K562 (cell line): ENCODE data around the gene DCUN1D1. TPM values are rescaled to one million over a fixed set of nuclear protein-coding genes. Genes with fewer than 3 reads are reported as not detected.

Source experiments
- ATAC-seq: fragments of 200-7000 bp; cut with Tn5 transposase; 3 replicates; pipeline ENCODE4 v1.9.1; 2020; ENCODE audit warnings: moderate library complexity
- BruUV-seq: library from RNA; stranded (reverse); fragments of 400-500 nt; replicated peaks from 2 replicates; lab custom pipeline; 2021; lab: Mats Ljungman, UMichigan
- CTCF ChIA-PET: fragments of 300-600 bp; formaldehyde crosslinking; extraction: SDS; loops from one replicate; lab custom pipeline; 2021; ENCODE audit warnings: low intra/inter-chr PET ratio; lab: Yijun Ruan, JAX
- POLR2A ChIA-PET: fragments of 300-600, 350-650 bp; sonication (Branson Sonifier 250); formaldehyde crosslinking; extraction: SDS; loops from one replicate; lab custom pipeline; 2021; ENCODE audit warnings: antibody characterized with exemption, inconsistent platforms; lab: Yijun Ruan, JAX
- DNase-seq, 4 experiments: peaks; one replicate each; pipeline versions ENCODE4 v3.0.0 to v3.0.0-alpha.2; 2011 to 2018; ENCODE audit warnings: low spot score in 3 of 4, mixed read lengths in 3 of 4; ENCODE audit errors: extremely low read depth in 1 of 4
- FAIRE-seq: peaks from 2 replicates; lab custom pipeline; 2011; peaks lifted over from hg19 to GRCh38; lab: Jason Lieb, UNC
- H2AFZ ChIP-seq: 2 replicates; pipeline ENCODE4 v1.6.0; 2011; ENCODE audit warnings: low read depth, low read length, control low read depth, inconsistent platforms
- H3K27ac ChIP-seq: fragments of 200-600 bp; 3 replicates; pipeline ENCODE4 v1.8.0; 2011; ENCODE audit warnings: low read depth, mild to moderate bottlenecking, control low read depth, inconsistent platforms, low read length, moderate library complexity, mixed read lengths; ENCODE audit errors: extremely low read depth
- H3K27me3 ChIP-seq, 2 experiments: fragments of 300-600 bp in 1 of 2; 2 replicates in 1 of 2; 3 replicates in 1 of 2; pipeline versions ENCODE4 v1.6.0 to v1.8.0; 2011; ENCODE audit warnings: inconsistent platforms in 2 of 2, low read length in 2 of 2, mild to moderate bottlenecking in 1 of 2, mixed read lengths in 1 of 2, moderate library complexity in 1 of 2; ENCODE audit not compliant: control insufficient read depth in 2 of 2, insufficient read depth in 2 of 2
- H3K36me3 ChIP-seq: fragments of 300-600 bp; 3 replicates; pipeline ENCODE4 v1.8.0; 2011; ENCODE audit warnings: mild to moderate bottlenecking, low read length, inconsistent platforms; ENCODE audit not compliant: control insufficient read depth, insufficient read depth
- H3K4me1 ChIP-seq, 2 experiments: fragments of 200-600 bp in 1 of 2; replicated peaks in 1 of 2; 2 replicates in 1 of 2; 3 replicates in 1 of 2; pipeline versions ENCODE4 v1.5.1 to v1.8.0; 2011; ENCODE audit warnings: inconsistent platforms in 2 of 2, low read length in 2 of 2, mild to moderate bottlenecking in 1 of 2, mixed read lengths in 1 of 2, moderate library complexity in 1 of 2; ENCODE audit not compliant: control insufficient read depth in 2 of 2, insufficient read depth in 2 of 2
- H3K4me2 ChIP-seq: 2 replicates; pipeline ENCODE4 v1.6.1; 2011; ENCODE audit warnings: low read length, control low read depth, inconsistent platforms, mixed read lengths; ENCODE audit not compliant: insufficient read depth
- H3K4me3 ChIP-seq: fragments of 200-600 bp; sonication (generic), shearing (Covaris generic); 2 replicates; pipeline ENCODE4 v1.5.1; 2016; ENCODE audit warnings: control low read depth, inconsistent platforms
- H3K79me2 ChIP-seq: fragments of 200-600 bp; 3 replicates; pipeline ENCODE4 v1.8.0; 2011; ENCODE audit warnings: low read length, inconsistent platforms; ENCODE audit not compliant: control insufficient read depth, insufficient read depth
- H3K9ac ChIP-seq, 2 experiments: 2 replicates each; pipeline versions ENCODE4 v1.6.0 to v1.6.1; 2011; ENCODE audit warnings: low read depth in 2 of 2, low read length in 2 of 2, control low read depth in 1 of 2, inconsistent platforms in 1 of 2, mild to moderate bottlenecking in 1 of 2, mixed read lengths in 1 of 2; ENCODE audit not compliant: insufficient read depth in 1 of 2
- H3K9me1 ChIP-seq: one replicate; pipeline ENCODE4 v1.6.0; 2011; ENCODE audit warnings: inconsistent platforms, mild to moderate bottlenecking, low read length, moderate library complexity; ENCODE audit not compliant: control insufficient read depth, insufficient read depth
- H3K9me3 ChIP-seq: replicated peaks from 2 replicates; pipeline ENCODE4 v1.5.1; 2011; ENCODE audit warnings: low read depth, low read length, inconsistent platforms; ENCODE audit not compliant: control insufficient read depth, insufficient read depth
- H4K20me1 ChIP-seq: replicated peaks from 2 replicates; pipeline ENCODE4 v1.6.1; 2011; ENCODE audit warnings: low read length, inconsistent platforms, mixed read lengths; ENCODE audit not compliant: control insufficient read depth, insufficient read depth
- BCOR ChIP-seq: fragments of 450-650 bp; IDR thresholded peaks from 2 replicates; pipeline ENCODE4 v1.6.1; 2016
- CEBPB ChIP-seq: fragments of 450-650 bp; IDR thresholded peaks from 2 replicates; pipeline ENCODE4 v1.6.1; 2016; ENCODE audit warnings: missing genetic modification characterization, missing compliant biosample characterization
- CEBPG ChIP-seq, 3 experiments: fragments of 200-800 bp in 1 of 3; sonication (Bioruptor generic) in 1 of 3; sonication (generic) in 1 of 3; formaldehyde crosslinking in 1 of 3; IDR thresholded peaks in 2 of 3; conservative IDR thresholded peaks in 1 of 3; 2 replicates each; pipeline versions ENCODE4 v1.6.1 to v1.8.0; 2016 to 2022; ENCODE audit warnings: missing compliant biosample characterization in 2 of 3, missing genetic modification characterization in 2 of 3, mild to moderate bottlenecking in 1 of 3, missing genetic modification reagents in 1 of 3
- DEAF1 ChIP-seq: fragments of 450-650 bp; formaldehyde crosslinking; IDR thresholded peaks from 2 replicates; pipeline ENCODE4 v1.4.0; 2020; ENCODE audit warnings: mild to moderate bottlenecking, moderate library complexity
- MCM7 ChIP-seq, 2 experiments: fragments of 450-650 bp; IDR thresholded peaks; 2 replicates each; pipeline ENCODE4 v1.6.1; 2016 to 2018
- RBM15 ChIP-seq: fragments of 200-400 bp; formaldehyde crosslinking; IDR thresholded peaks from 2 replicates; pipeline ENCODE4 v1.6.1; 2018; ENCODE audit warnings: mild to moderate bottlenecking, low read length, moderate library complexity; ENCODE audit not compliant: insufficient read depth
- RBM17 ChIP-seq: fragments of 200-400 bp; formaldehyde crosslinking; IDR thresholded peaks from 2 replicates; pipeline ENCODE4 v1.6.1; 2017; ENCODE audit warnings: low read depth, mild to moderate bottlenecking, low read length, borderline replicate concordance
- SRSF3 ChIP-seq: fragments of 200-400 bp; formaldehyde crosslinking; IDR thresholded peaks from 2 replicates; pipeline ENCODE4 v1.6.1; 2016; ENCODE audit warnings: mild to moderate bottlenecking, low read length, moderate library complexity; ENCODE audit not compliant: insufficient read depth
- SRSF9 ChIP-seq: fragments of 200-400 bp; formaldehyde crosslinking; IDR thresholded peaks from 2 replicates; pipeline ENCODE4 v1.6.1; 2017; ENCODE audit warnings: low read depth, low read length, borderline replicate concordance
- TRIM28 ChIP-seq: fragments of 450-650 bp; IDR thresholded peaks from 2 replicates; pipeline ENCODE4 v1.6.1; 2017
- ZNF174 ChIP-seq: fragments of 250-450 bp; sonication (Bioruptor Pico); IDR thresholded peaks from 2 replicates; pipeline ENCODE4 v1.4.0; 2020; ENCODE audit warnings: mild to moderate bottlenecking
- ZSCAN29 ChIP-seq: fragments of 450-650 bp; IDR thresholded peaks from 2 replicates; pipeline ENCODE4 v1.6.1; 2017
- WGBS: fragments of 100-300 bp; shearing (Covaris generic); methylation state at CpG from one replicate; pipeline ENCODE4 v1.1.6; 2016; ENCODE audit warnings: low coverage, mixed read lengths; ENCODE audit not compliant: insufficient coverage; ENCODE audit errors: missing lambda C conversion rate; 5-methylcytosine and 5-hydroxymethylcytosine counted together
- in situ Hi-C: fragments of 300-500 bp; cut with MboI; formaldehyde crosslinking; loops from 4 replicates; pipeline ENCODE4 v1.15.0; 2018; ENCODE audit warnings: inconsistent platforms, mixed read lengths
- intact Hi-C: fragments of 100-400 bp; cut with micrococcal nuclease; formaldehyde crosslinking; loops from 2 replicates; pipeline ENCODE4 v1.14.2; 2022
- polyA plus RNA-seq, 8 experiments: library from polyadenylated mRNA; depleted of rRNA in 4 of 8; stranded (reverse) in 5 of 8; unstranded in 3 of 8; fragments of >200 nt; fragmentation: Nextera tagmentation in 2 of 8; fragmentation: Illumina TruSeq in 1 of 8; extraction: Ambion mirVana in 2 of 8; extraction: Trizol in 1 of 8; gene quantifications; 2 replicates each; pipeline versions ENCODE4 v1.2.1 to v1.2.3, GENCODE V29; 2011 to 2014; ENCODE audit warnings: inconsistent platforms in 1 of 8, missing spikeins in 1 of 8
- total RNA-seq, 7 experiments: library from RNA; depleted of rRNA in 6 of 7; stranded (reverse); fragments of >200 nt in 6 of 7; fragmentation: Illumina TruSeq in 2 of 7; extraction: Trizol in 2 of 7; gene quantifications; 2 replicates each; pipeline versions ENCODE4 v1.2.1 to v1.2.3, GENCODE V29; 2011 to 2021; ENCODE audit warnings: low replicate concordance in 1 of 7

DCUN1D1 gene
- total and polyA plus RNA-seq, 9 of the 15 experiments (the other 6 are each of a cell fraction or from before 2014, with no cell fraction given), result 11.4 to 46.8 (median 28.2) TPM

- DNase-seq, result no peak
- Histone ChIP-seq H3K27me3 (no peaks in the 10 kb centered on the region), H3K9me3 (no peaks in the 10 kb centered on the region), H3K9ac (no peak overlapping the region), H4K20me1 (no peaks in the 10 kb centered on the region), H3K4me3 (no peak overlapping the region), H3K4me2 (no peak overlapping the region), H2AFZ (no peak overlapping the region), H3K27ac (no peak overlapping the region), H3K9me1 (no peaks in the 10 kb centered on the region), H3K36me3 (peaks cover 53% of the 10 kb centered on the region), H3K4me1 (peaks cover 0 to 3% of the 10 kb centered on the region in 2 experiments; a peak in 3 of 5 replicates), H3K79me2 (no peaks in the 10 kb centered on the region)
- ATAC-seq, result no peak
- in situ Hi-C loops (no loop called here), intact Hi-C loops (no loop called here)
- TF ChIP-seq CEBPB (tag), result peak; percentile 92
- TF ChIP-seq CEBPG (CRISPR knock-in tag; IDR thresholded peaks at IDR 0.05), result no peak
- TF ChIP-seq CEBPG (tag; conservative IDR thresholded peaks at IDR 0.05 in 1 of 2, IDR thresholded peaks at IDR 0.05 in 1 of 2), result peak; percentile 66 to 97; a peak in 3 of 4 replicates
- TF ChIP-seq ZSCAN29, result no peak
- CTCF ChIA-PET, result no interaction called here
- no TSS peak for BruUV-seq
- WGBS, result 100% methylated on average over 1 of the region's 1 CpG
- POLR2A ChIA-PET, result no interaction called here
- no peak for FAIRE-seq
These were observed 89.0 kb downstream of the DCUN1D1 start for GRCh38 chr3:182891364-182891763.

GRCh38 chr3:182889948-182890629, 90.2 kb downstream of the DCUN1D1 start:
- Histone ChIP-seq H3K4me1 (no peaks in the 10 kb centered on the region), H3K9me3 (no peaks in the 10 kb centered on the region), H3K36me3 (peaks cover 51% of the 10 kb centered on the region), H2AFZ (no peak overlapping the region), H3K4me3 (no peak overlapping the region), H3K4me2 (no peak overlapping the region), H3K9me1 (no peaks in the 10 kb centered on the region), H3K27me3 (no peaks in the 10 kb centered on the region), H3K79me2 (no peaks in the 10 kb centered on the region), H3K27ac (no peak overlapping the region), H4K20me1 (no peaks in the 10 kb centered on the region), H3K9ac (no peak overlapping the region)
- DNase-seq (no peak), FAIRE-seq (no peak), ATAC-seq (no peak)
- in situ Hi-C loops (no loop called here), intact Hi-C loops (no loop called here)
- no TSS peak for BruUV-seq
- ChIA-PET CTCF (no interaction called here), POLR2A (interaction anchor here (1.0 to 1.1 kb wide), 2 partner anchors 16 to 30 kb away, joined by 3 read pairs; no protein-coding TSS in a partner anchor)
- 95% methylated on average over 3 of the region's 3 CpGs for WGBS
- TF ChIP-seq DEAF1 (CRISPR knock-in tag), result no peak
- no peak for TF ChIP-seq SRSF3
- no peak for TF ChIP-seq BCOR
- no peak for TF ChIP-seq RBM17
- TF ChIP-seq TRIM28, result no peak
- TF ChIP-seq ZNF174 (CRISPR knock-in tag), result no peak
- TF ChIP-seq MCM7 (IDR thresholded peaks at IDR 0.05), result no peak
- TF ChIP-seq RBM15, result no peak
- TF ChIP-seq SRSF9, result no peak
